Activated CD8-positive, alpha-beta memory T cell treated with anti-CD3 and anti-CD28 coated beads, Interleukin-2, amount 50 U/mL, for 1 hour (primary cell): ENCODE measurements around the gene ABCA13.
"Not testable (repeated sequence)": the region's sequence is repeated elsewhere in the genome, so short reads cannot be mapped to it uniquely, and the experiment has no call there.

ENCODE experiments used
- DNase-seq: peaks from one replicate; pipeline ENCODE4 v3.0.0-alpha.2; 2020; ENCODE audit errors: extremely low read depth

ABCA13 gene

GRCh38 chr7:48171202-48171601 lies at the start of gene ABCA13:
Gene ABCA13, plus strand, starts transcription at chr7:48171458. Its CDS starts 26 bp downstream, at chr7:48171484.
- DNase-seq: no peak

DNA sequence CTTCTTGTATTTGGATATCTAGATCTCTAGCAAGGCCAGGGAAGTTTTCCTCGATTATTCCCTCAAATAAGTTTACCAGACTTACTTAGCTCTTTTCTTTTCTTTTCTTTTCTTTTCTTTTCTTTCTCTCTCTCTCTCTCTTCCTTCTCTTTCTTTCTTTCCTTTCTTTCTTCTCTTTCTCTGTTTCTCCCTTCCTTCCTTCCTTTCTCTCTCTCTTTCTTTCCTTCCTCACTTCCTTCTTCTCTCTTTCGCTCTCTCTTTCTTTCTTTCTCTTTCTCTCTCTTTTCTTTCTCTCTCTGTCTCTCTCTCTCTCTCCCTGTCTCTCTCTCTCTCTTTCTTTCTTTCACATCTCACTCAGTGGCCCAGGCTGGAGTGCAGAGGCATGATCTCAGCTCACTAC lies 45.2 kb upstream of the ABCA13 start:
- DNase-seq: no peak

DNA sequence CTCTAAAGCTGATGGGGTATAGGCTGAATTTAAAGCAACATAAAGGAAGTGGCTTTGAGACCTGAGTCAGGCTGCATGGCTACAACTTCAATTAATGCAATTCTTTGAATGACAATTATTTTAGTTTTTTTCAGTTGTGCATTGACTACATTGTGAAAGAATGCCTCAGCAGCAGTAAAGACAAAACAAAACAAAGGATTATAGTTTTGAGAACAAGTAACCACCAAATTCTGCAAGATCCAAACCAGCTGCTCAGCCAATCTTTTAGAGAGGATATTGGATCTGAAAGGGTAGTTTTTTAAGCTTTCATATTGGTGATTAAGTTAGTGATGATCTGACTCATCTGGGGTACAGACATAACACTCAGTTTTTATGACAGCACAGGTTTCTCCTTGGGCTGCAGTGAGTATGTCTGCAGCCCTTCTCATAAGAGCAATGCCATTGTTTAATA lies 40.6 kb upstream of the ABCA13 start:
- DNase-seq: no peak

- no peak for DNase-seq
Observed at GRCh38 chr7:48132792-48133191, 38.5 kb upstream of the ABCA13 start.

GRCh38 chr7:48139459-48139858 lies 31.8 kb upstream of the ABCA13 start:
- no peak for DNase-seq

DNA sequence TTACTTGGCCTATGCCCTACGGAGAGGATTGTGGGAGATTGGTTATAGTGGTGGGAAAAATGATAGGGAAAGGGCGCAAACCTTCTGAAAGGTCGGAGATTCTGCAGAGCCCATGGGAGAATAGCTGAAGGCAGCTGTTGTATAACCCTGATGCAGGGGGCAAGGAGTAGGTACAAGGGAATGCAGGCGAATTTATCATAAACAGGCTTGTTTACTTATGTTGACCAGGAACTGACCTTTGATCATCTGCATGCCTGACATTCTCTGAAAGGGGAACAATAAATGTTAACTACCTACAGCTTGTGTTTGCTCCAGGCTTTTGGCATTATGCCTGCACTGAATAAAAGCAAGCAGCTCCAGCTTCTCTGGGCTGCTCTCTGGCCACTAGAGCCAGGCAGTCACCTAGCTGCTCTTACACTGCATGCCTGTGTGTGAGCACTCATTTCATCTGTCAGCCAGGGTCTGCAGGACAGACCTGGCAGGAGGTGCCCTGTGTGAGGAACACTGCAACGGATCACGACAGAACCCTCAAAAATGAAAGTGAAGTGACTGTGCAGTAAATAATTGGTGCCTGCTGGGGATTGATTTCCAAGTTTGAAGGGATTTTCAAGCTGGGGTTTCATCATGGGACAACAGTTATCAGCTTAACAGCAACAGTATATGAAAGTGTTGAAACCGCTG lies 31.1 kb upstream of the ABCA13 start:
- DNase-seq: no peak

DNA sequence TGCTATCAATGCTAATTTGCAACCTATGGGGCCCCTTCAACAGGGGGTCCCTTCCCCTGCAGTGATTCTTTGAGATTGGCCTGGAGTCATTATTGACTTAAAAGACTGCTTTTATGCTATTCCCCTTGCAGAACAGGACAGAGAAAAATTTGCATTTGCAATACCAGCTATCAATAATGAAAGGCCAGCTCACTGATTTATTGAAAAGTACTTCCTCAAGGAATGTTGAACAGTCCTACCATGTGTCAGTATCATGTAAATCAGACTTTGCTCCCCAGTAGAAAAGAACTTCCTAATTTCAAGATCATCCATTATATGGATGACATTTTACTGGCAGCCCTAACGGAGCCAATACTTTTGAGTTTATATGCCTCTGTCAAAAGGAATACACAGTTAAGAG lies 29.7 kb upstream of the ABCA13 start:
- DNase-seq: no peak

GRCh38 chr7:48144291-48144768 lies 26.9 kb upstream of the ABCA13 start:
- DNase-seq: no peak

DNA sequence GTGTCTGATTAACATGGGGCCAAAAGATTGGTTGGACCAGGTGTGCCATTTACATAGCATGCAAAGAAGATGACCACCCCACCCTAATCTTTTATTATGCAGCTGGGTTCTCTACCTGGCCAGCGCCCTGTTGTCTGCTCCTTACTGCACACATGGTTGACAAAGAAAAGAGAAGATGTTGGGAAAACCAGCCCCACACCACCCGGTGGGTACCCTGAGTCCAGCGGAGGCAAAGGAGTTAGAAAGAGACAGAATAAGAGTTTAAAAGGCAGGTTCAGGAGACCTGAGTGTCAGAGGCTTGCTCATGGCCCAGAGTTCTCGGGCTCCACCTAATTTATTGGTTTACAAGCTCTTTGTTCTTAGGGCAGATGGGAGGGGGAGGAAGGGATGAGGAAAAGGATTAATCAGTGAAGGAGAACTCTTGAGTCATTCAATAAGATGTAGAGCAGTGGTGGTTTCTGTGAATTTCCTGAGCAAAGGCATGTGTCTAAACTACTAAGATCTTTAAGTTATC lies 24.1 kb upstream of the ABCA13 start:
- DNase-seq: no peak

DNA sequence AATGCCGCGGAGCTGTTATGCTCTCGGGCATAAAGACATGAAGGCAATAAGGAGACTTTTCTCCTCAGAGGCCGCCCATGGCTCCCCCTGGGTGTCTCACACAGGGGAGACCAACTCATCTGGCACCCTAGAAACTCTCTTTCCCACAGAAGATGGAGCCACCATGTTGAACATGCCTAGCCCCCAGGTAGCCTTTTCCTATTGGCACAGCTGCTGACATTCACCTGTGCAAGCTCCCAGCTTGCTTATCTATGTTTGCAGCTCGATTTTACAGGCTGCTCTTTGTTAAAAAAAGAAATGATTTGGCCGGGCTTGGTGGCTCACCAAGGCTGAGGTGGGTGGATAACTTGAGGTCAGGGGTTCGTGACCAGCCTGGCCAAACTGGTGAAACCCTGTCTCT lies 23.6 kb upstream of the ABCA13 start:
- DNase-seq: not testable (repeated sequence)

DNA sequence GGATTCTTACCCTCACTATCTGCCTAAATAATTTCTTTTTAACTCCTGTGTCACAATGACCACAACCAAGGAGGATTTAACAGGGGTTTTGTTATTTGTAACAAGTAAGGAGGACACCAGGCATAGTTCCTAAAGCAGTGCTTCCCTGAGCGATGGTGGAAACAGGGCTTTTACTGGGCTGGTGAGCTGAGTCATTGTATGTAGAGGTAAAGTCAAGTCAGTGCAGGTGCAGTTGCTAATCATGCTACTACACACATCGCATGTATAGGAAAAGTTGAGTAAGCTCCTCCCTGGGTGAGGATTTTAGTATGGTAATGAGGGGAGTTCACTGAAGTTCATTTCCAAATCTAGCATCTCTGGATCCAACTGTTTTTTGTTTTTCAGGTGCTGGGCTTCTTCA lies 22.9 kb upstream of the ABCA13 start:
- DNase-seq: no peak

- no peak for DNase-seq
Observed at GRCh38 chr7:48149058-48149457, 22.2 kb upstream of the ABCA13 start.

GRCh38 chr7:48150086-48150485 lies 21.2 kb upstream of the ABCA13 start:
- no peak for DNase-seq

- DNase-seq: no peak
Observed at GRCh38 chr7:48154792-48155413, 16.4 kb upstream of the ABCA13 start.

GRCh38 chr7:48158404-48158803 lies 12.9 kb upstream of the ABCA13 start:
- DNase-seq: no peak

GRCh38 chr7:48161407-48162125 lies 9.7 kb upstream of the ABCA13 start:
- no peak for DNase-seq

- DNase-seq: no peak
Observed at GRCh38 chr7:48165157-48165556, 6.1 kb upstream of the ABCA13 start.

GRCh38 chr7:48168159-48168558 lies 3.1 kb upstream of the ABCA13 start:
- no peak for DNase-seq

DNA sequence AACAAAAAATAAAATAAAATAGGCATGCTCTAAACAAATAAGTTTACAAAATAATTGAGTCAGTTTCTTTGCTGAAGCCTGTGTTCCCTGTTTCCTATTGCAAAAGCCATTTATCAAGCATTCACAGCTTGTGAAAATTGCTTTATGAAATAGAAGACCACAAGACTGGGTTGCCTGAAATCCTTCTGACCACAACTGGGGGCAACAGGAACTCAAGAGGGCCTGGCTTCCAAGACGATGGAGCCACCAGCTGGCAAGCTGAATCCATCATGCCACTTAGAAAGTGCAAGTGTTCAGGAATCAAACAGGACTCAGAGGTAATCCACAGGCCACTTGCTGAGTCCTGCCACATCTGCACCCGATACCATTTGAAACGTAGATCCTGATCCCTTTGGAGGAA lies 752 bp upstream of the ABCA13 start:
- DNase-seq: no peak

GRCh38 chr7:48173313-48173712 lies 2.1 kb downstream of the ABCA13 start:
- DNase-seq: no peak

DNA sequence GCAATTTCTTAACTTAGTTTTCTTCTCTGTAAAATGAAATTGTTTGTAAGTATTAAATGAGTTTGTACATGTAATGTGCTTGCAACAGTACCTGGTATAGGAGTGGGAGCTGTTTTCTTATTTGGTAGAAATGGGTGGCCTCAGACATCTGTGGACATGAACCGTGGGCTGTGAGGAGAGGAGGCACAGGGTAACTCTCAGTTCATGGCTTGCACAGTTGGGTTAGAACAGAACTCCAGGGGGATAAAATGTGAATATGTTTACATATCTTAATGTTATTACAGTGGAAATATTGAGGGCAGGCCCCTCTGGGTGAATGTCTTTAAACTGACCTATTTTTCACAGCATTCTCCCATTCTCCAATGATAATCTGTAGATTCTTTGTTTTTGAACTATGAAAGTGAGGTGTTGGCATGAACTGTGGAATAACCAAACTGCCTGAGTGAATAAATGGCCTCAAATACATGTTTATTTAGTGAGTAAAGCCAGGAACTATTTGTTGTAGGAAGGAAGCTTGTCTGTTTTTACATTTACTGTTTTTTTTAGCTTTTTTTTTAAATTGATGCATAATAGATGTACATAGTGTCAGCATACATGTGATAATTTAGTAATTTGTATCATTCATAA lies 2.6 kb downstream of the ABCA13 start:
- DNase-seq: no peak

DNA sequence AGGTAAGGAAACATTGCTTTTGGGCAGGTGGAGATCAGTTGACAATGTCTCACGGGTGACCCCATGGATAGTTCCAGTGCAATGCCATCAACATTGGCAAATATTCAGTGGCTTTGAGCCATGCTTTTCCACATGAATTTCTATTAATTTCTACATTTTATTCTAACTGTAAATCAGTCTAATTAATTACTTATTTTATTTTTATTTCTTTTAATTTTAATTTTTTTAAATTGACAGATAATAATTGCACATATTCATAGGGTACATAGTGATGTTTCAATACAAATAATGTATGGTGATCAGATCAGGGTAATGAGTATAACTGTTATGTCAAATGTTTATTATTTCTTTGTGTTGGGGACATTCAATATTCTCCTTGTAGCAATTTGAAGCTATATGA lies 3.8 kb downstream of the ABCA13 start:
- no peak for DNase-seq
